Measurements from ENCODE around the gene SSNA1.

Gene SSNA1

DNA sequence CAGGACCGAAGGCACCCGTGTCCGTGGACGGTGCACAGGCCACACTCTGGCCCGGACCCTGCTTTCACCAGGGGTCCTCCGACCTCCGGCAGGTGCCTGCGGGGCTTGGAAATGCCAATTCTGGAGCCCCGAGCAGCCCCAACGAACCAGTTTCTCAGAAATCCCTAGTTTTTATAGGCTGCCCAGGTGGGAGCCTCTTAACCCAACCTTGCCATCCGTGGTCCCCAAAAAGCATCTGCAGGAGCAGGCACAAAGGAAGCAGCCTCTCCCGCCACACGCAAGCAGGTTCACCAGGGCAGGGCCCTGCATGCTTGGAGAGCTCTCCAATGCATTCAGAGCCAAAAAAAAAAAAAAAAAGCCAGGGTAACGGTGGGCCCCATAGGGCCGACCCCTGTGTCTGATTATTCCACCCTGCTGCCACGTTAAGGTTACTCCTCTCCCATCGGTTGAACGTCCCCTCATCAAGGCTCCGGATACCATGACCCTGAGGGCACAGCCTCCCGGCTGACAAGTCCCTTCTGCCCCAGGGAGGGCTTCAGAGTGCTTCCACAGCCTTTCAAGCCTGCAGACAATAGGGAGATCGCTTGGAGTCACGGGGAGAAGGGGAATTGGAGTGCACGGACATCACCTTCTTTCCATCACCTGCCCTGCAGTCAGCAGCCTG lies 12.9 kb downstream of the SSNA1 start:
- no peak for DNase-seq

DNA sequence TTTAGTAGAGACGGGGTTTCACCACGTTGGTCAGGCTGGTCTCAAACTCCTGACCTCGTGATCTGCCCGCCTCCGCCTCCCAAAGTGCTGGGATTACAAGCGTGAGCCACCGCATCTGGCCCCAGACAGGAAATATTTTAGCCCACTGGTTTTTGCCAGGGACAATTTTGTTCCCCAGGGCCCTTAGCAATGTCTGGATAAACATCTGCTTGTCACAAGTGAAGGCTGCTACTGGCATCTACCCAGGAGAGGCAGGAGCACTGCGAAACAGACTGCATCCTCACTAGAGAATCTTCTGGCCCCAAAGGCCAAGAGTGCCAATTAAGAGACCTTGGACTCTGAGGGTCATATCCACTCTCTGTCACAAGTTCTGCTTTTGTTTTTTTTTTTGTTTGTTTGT lies 14.5 kb downstream of the SSNA1 start:
- no peak for DNase-seq

DNA sequence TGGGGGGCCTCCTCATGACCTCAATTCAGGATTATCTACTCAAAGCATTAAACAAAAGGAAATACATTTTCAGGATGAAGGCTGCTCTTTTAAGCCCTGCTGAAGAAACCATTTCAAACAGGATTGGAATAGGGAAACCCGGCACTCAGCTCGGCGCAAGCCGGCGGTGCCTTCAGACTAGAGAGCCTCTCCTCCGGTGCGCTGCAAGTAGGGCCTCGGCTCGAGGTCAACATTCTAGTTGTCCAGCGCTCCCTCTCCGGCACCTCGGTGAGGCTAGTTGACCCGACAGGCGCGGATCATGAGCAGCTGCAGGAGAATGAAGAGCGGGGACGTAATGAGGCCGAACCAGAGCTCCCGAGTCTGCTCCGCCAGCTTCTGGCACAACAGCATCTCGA lies 16.3 kb downstream of the SSNA1 start:
- DNase-seq, result no peak

DNA sequence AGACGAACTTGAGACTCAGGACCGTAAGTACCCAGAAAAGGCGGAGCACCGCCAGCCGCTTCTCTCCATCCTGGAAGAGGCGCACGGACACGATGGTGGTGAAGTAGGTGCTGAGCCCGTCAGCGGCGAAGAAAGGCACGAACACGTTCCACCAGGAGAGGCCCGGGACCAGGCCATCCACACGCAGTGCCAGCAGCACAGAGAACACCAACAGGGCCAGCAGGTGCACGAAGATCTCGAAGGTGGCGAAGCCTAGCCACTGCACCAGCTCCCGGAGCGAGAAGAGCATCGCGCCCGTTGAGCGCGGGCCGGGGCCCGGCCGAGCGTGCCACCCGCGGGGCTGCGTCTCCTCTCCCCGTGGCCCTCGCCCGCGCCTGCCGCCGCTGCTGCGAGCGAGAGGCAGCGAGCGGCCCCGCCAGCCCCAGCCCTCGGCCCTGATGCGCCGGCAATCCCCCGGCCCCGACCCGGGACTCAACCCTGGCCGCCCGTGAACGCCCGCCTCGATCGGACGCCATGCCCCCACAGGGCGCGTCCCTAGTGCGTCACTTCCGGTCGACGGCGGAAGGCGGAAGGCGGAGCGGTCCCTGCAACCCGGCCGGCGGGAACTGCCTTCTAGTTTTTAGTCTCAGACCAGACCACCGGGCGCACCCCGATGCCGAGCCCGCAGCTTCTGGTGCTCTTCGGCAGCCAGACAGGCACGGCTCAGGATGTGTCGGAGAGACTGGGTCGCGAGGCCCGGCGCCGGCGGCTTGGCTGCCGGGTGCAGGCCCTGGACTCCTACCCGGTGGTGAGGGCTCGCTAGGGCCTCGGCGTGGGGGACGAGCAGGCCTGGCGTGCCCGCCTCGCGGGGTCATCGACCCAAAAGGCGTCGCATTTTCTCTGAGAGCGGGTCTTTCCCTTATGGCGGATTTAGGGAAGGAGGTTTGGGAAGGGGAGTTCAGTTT lies 16.9 kb downstream of the SSNA1 start, which contains the start of the genes NDOR1 and TMEM203:
TSS of gene NDOR1 (plus strand) at position 575 of the 944 bp plus-strand sequence. CDS start at position 653, 78 bp downstream.
TSS of gene TMEM203 (minus strand) at position 523 of the 944 bp plus-strand sequence. CDS start at position 289, 234 bp downstream.
- DNase-seq, result peak; percentile 77 to 94

DNA sequence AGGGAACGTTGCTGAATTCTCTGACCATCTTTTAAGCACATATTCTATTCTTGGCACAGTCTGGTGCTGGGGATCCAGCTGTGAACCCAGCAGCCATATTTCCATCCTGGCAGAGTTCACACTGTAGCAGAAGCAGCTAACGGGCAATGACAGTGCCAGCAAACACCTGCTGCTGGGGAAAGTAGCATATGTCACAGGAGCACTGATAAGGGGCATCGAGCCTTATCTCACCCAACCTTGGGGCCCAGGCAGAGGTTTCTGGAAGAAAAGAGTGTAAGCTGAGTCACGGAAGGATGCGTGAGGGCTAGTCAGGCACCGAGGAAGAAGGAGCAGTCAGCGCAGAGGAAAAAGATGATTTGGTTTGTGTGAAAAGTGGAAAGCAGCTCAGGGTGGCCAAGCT lies 18.1 kb downstream of the SSNA1 start:
- no peak for DNase-seq

DNA sequence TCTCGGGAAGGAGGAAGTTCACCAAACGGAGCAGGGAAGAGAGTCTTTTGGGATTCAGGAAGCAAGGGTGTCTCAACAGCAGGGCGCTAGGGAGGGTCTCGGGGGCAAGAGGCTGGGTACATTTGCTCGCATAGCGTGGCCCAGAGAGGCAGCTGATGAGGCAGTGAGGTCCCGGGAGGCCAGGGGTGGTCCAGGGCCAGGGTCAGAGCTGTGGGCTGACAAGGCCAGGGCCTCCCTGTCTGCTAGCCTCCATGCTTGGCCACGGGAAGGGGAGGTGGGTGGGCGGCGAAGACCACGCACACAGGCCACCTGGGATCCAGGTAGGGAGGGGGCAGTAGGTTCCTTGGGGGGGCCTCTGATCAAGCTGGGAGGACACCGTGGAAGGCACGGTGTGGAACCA lies 23.1 kb downstream of the SSNA1 start:
- no peak for DNase-seq

DNA sequence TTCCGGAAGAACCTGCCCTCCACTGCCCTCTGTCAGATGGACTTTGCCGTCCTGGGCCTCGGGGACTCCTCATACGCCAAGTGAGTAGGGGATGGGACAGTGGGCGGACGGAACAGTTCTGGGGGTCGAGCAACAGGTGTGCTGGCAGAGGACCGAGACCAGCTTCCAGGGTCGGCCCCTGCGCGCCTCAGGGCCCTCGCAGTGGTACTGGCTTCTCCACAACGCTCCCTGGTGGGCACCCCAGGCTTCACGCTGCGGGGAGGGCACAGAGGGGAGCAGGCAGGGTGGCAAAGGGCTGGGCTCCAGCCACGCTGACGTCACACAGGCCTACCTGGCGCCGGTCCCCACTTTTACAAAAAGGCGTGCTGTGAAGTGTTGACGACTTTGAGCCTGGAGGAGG lies 24.0 kb downstream of the SSNA1 start:
- no peak for DNase-seq

DNA sequence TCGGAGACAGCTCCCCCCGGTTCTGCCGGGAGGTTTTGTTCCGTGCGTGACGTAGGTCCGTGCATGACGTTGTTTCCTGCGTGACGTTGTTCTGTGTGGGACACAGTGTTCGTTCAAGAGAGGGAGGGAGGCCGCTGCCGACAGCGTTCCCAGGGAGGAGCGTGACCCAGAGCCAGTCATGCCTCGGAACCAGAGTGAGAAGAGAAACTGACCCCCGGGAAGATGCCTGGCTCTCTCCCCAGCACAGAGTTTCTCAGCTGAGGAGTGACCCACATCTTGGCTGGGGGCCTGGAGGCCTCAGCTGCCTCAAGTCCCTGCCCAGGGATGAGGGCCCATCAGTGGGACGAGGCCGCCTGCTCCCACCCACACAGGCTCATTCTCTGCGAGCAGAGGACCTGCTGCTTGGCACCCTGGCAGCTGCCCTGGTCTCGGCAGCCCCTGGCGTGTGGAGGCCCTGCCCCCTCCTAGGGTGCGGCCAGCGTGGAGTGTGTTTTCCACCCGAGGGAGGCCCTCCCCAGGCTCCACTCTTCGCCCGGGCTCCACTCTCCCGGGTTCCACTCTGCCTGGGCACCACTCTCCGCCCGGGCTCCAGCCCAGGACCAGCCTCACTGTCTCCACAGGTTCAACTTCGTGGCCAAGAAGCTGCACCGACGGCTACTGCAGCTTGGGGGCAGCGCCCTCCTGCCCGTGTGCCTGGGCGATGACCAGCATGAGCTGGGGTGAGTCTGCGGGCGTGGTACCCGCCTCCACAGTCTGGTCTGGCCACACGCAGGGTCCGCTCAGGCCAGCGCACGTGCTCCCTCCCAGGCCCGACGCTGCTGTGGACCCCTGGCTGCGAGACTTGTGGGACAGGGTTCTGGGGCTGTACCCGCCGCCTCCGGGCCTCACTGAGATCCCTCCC lies 24.9 kb downstream of the SSNA1 start:
- no peak for DNase-seq

DNA sequence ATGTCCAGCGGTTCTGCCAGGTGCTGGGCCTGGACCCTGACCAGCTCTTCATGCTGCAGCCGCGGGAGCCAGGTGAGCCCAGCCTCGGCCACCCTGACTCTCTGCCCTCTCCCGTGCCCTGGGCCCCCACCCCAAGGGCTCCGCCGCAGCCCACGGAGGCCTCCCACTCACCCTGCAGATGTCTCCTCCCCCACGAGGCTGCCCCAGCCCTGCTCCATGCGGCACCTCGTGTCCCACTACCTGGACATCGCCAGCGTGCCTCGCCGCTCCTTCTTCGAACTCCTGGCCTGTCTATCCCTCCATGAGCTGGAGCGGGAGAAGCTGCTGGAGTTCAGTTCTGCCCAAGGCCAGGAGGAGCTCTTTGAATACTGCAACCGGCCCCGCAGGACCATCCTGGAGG lies 26.1 kb downstream of the SSNA1 start:
- DNase-seq, result no peak

DNA sequence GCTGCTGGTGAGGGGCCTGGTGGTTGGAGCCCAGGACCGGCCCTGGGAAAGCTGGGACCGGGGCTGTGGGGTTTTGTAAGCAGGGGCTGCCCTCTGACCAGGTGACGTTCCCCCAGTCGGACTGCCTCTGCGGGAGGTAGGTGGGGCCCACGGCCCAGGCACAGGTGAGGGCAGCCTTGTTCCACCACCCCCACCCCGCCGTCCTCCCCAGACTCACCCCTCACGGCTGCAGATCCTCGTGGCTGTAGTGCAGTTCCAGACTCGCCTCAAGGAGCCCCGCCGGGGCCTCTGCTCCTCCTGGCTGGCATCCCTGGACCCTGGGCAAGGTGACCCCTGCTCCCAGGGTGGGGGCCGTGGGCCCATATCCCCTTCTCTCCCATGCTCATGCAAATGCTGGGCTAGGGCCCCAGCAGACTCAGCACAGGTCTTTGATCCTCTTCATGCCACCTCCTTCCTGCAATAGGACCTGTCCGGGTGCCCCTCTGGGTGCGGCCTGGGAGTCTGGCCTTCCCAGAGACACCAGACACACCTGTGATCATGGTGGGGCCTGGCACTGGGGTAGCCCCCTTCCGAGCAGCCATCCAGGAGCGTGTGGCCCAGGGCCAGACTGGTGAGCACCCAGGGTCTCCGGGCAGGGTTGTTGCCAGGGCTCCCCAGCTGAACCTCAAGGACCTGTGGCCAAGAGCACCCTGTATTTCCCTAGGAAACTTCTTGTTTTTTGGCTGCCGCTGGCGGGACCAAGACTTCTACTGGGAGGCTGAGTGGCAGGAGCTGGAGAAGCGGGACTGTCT lies 26.9 kb downstream of the SSNA1 start:
- no peak for DNase-seq

DNA sequence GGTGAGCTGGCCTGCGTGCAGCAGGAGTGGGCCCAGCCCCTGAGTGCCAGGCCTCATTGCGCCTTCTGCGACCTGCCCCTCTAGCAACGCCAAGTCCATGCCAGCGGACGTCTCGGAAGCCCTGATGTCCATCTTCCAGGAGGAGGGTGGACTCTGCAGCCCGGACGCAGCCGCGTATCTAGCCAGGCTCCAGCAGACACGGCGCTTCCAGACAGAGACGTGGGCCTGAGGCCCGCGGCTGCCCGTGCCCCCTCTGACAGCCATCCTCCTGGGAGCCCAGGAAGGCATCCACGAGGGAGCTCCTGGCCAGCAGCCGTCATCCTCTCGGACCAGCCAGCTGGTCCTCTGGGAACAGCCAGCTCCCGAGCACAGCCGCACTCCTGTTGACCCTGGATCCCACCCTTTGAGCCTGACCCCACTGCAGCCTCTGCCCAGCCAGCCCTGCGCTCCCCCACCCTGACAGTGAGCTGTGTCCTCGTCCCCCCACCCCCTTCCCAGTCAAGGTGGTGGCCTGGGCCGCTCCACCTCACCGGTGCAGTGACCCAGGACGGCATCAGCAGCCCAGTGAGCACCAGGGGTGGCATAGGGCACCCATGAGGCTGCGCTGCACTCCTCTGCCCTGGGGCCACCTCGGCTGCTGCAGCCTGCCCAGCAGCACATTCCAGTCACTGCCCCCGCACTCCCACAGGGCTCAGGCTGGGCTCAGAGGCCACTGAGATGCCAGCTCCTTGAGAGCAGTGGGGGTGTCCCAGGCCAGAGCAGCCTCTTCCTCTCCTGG lies 27.9 kb downstream of the SSNA1 start:
- DNase-seq, result no peak

DNA sequence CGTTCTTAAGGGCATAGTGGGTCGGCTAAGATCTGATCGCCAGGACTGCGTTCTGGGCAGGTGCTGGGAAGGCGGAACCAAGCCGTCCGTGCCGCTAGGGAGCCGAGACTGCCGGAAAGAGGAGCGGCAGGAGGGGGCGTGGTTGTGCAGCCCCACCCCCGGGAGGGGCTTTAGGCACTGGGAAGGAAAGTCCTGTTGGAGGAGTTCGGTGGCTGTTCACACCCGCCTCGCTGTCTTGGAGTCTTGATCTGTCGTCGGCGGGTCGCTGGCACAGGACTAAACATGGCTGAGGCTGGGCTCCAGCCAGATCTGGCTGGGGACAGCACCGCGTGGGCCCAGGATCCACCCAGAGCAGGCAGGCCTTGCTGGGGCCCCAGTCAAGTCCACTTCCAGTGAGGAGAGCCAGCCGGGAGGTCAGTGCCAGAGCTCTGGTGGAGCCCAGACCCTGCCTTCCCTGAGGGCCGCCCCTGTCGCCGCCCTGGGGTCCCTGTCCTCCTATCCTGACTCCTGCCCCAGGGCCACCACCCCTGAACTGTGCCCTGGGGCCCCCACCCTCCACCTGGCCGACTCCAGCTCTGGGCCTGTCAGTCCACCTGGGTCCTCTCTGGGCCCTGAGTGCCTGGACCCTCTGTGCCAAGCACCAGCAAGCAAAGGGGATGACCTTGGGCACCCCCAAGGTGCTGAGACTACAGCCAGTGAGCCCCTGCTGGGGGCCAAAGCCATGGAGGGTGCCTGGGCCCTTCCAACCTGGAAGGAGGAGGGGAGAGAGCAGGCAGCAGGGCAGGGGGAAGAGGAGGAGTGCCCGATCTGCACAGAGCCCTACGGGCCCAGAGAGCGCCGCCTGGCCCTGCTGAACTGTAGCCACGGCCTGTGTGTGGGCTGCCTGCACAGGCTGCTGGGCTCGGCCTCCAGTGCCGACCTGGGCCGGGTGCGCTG lies 29.1 kb downstream of the SSNA1 start:
- no peak for DNase-seq

DNA sequence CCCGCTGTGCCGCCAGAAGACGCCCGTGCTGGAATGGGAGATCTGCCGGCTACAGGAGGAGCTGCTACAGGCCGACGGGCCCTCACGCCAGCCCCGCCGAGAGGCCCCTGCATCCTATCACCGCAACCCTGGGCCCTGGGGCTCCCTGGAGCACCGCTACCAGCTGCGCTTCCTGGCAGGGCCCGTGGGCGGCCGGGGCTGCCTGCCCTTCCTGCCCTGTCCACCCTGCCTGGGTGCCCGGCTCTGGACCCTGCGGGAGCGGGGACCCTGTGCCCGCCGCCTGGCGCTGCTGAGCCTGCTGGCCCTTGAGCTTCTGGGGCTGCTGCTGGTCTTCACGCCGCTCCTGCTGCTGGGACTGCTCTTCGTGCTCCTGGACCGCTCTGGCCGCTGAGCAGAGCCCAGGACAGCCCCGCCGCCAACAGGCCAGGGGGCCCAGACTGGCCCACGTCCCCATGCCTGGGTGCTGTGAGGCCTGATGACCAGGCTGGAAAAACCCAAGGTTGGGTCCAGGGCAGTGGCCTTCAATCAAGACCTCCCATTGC lies 29.8 kb downstream of the SSNA1 start:
- no peak for DNase-seq

DNA sequence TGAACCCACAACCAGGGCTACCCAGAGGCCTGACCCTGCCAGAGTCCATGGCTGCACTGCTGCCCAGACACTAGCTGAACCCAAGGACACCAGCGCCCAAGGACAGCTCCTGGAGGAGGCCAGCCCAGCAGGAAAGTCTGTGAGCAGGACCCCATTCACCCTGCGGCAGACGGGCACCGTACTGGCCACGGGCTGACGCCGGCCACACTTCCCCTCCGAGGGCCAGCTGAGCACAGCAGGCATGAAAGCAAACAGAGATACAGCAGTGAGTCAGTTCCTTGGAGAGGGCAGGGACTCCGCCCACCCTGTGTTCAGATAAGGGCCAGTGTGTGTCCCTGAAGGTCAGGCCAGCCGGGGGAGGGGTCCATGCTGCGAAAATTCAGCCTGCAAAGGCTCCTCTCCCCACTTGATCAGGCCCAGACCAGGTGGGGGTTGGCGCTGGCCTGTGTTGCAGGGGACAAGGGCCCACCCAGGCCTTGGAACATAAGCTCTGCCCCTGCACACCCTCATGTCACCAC lies 30.3 kb downstream of the SSNA1 start:
- peak in 1 of 2 donors; percentile 24 for DNase-seq

DNA sequence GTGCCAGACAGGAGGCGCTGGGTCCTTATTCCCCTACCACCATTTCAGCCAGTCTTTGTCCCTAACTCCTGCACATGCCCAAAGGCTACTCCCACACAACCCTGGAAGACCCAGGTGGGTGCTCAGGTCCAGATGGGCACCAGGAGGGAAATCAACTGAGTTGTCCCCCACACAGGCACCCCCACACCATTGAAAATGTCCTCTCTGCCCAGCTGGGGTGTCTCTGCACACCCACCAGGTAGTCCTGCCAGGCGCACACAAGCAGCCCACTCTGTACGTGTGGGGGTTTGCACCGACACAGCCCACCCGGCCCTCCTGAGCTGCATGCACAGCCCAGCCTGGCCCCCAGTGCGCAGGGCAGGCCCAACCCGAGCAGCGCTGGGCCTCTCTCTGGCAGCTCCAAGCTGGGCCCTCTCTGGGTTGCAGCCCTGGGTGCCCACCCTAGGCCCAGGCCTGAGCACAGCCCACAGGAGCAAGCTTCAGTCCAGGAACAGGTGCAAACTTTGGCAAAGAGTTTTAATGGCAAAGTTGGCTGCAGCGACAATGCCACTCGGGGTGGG lies 31.4 kb downstream of the SSNA1 start:
- DNase-seq, result no peak

DNA sequence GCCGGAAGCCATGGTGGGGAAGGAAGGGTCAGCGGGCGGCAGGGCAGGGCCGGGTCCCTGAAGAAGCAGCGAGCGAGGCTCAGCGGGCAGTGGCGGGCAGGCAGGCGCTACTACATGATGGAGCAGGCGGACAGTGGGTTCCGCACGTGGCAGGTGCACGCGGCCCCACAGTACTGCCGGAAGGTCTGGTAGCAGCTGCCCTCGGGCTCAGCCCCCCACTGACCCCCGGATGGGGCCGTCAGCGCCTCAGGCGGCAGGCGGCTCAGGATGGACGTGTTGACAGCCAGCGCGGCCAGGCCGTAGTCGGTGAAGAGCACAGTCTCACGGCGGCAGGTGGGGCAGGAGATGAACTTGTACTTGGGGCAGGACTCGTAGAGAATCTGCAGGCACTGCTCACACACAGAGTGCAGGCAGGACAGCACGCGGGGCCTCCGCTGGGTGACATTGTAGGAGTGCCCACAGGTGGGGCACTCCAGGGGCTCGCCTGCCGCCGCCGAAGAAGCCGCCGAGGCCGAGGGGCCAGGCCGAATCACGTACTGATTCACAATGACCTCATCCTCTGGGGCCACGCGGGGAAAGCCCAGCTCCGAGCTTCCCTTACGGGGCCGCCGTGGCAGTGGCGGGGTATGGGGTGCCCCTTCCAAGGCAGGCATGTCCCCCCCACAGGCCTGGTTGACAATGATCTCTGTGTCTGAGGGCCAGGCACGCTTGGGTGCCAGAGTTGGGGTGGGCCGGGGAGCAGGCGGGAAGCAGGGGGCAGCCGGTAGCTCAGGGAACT lies 32.0 kb downstream of the SSNA1 start:
- DNase-seq, result no peak

DNA sequence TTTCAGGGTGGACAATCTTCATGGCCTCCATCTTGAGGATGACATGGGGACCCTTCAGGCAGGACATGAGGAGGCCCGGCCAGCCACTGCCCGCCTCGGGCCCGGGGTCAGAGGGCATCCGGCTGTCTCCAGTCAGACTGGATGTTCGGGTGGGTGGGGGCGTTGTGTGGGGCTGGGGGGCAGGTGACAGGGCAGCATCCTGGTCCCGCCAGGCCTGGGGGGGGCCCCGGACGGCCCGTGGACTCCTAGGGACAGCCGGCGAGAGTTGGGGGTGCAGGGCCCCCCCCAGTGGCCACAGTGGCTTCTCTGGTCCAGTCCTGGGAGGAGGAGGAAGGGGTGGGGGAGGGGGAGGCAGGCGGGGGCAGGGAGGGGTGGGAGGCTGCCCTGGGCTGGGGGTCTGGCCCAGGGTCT lies 32.6 kb downstream of the SSNA1 start:
- DNase-seq, result no peak

DNA sequence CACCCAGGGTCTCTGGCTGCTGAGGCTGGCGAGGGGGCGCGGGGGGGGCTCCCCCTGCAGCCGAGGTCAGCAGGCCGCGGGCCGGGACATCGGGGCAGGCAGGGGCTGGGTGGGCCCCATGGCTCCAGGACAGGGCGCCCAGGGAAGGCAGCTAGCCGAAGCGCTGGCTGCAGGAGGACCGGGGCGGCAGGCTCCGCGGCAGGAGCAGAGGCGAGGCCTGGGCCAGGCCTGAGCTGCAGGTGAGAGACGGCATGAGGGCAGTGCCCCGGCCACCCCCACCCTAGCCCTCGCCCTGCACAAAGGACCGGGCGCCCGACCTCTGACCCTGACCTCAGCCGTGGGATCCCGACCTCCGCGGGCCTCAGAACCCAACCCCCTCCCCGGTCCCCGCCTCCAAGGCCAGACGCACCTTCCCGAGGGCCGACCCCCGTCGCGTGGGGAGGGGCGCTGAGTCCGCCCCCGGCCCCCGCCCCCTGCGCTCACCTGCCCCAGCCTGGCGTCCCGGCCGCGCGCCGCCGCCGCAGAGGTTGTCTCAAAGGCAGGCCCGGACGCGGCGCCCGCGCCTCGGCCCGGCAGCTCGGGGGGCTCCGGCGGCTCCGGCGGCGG lies 33.1 kb downstream of the SSNA1 start:
- no peak for DNase-seq

Measured in inflammatory macrophage treated with lipopolysaccharide for 1 hour (primary cell).